Measurements from ENCODE around the gene VCP. TPM values are rescaled to one million over a fixed set of nuclear protein-coding genes. Genes with fewer than 3 reads are reported as not detected.

The VCP gene
- total RNA-seq, result 335 and 349 TPM in 2 replicates

DNA sequence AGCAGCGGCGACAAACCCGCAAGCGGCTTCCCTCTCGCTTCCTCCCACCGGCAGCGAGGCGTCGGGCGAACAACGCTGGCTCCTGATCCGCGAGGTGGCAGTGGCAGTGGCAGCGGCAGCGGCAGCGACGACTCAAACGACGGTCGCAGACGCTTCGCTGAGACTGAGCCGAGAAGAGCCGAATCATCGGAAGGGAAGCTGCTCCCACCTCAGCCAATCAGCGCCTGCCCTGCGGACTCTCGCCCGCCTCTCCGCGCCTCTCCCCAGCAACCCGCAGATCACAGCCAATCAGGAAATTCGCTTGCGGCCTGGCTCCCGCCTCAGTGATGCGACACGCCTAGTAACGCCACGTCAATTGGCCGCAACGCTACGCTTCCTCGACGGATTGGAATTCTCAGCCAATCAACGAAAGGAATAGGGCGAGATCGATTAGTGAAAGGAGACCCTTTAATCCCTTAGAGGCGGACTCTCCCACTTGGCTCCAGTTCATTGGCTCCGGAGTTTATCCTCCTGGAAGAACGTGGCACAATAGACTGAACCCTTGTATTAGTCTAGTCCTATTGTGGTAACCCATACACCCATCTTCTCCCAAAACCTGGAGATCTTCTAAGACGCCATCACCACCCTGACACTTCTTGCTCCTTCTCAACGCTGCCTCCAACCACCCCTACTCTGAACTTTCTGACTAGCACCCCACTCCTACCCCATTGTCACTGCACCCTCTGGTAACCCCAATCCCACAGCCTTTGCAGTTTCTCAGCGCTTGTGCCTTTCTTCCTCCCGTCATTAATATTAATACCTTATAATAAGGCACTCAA, at the start of gene VCP:
Gene VCP, minus strand, starts transcription at position 165 of the 818 bp plus-strand sequence. CDS start 272 bp downstream, outside the sequence.

GRCh38 chr9:35115680-35116538, 43.5 kb upstream of the VCP start, which contains the start of gene ATOSB:
ATOSB (minus strand) TSS chr9:35115862; CDS start chr9:35108274, 7,588 bp downstream.

DNA sequence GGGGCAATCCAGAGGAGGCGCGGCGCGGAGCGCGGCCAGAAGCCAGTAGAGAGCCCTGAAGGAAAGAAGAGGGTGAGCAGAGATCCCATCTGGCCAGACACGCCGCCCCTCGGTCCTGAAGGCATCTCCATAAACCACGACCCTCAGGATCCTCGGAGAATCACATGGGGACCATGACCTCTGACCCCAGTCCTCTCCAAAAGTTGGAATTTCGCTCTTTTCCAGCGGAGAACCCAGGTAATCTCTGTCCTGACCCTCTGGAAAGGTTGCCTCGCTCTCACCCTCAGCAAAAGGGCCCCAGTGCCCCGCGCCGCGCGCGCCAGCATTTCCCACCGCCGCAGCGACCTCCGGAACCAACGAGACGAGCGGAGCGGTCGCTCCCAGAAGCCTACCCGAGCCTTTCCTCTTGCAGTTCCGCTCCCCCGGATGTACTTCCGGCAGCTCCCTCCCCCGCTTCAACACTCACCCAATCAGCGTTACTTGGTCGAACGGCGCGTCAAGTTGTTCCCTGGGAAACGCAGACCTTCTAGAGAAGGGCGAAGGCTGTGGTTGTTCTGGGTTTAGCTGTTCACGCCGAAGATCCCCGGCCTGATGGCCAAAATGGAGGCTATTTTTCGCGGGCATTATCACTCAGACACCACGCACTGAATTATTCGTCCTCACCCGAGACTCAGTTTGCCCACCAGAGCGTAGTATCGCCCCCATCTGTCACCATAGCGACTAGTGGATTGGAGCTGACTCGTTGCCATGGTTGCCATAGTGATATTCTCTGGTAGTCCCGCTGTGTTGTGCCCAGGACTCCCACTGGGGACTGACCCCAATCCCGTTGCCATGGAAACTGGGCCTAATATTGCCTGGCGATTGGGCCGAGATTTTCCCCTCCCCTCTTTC, 30.6 kb upstream of the VCP start, which contains the start of gene STOML2:
Gene STOML2, minus strand, starts transcription at position 363 of the 891 bp plus-strand sequence. Its CDS starts 37 bp downstream, at position 326.

DNA sequence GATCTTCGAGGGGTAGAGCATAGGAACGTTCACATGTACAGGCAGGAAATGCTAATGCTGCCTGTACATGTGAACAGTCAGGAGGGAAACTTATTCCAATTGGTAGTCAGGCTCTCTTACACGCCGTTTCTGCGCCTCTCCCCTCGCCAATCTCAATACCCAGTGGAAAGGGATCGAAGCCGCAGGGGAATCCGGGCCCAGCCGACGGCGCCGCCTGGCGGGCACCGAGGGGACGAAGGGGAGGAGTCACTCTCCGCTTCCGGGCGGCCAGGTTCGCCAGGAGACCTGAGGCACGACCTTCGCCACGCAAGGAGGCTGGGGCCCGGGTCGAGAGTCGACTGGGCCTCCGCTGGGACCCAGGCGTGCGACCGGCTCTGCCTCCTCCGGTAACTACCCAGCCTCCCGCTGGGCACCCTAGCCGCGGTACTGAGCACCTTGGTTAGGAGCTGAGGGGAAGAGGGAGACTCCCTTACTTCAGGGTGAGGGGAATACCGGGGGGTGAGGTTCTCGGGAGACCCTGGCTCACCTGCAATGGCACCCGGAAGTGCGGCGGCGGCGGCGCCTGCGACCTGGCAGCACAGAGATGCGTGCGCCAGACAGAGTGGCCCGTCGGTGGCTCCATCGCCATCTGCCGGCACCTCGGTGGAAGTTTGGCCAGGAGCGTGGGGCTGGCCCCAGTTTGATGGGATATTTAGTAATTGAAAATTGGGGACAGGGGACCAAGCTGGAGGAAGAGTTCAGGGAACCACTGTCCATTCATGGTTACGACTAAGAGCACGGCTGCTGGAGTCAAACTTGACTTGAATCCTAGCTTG, 23.8 kb upstream of the VCP start, which contains the start of gene PIGO:
Gene PIGO, minus strand, starts transcription at position 557 of the 815 bp plus-strand sequence. CDS start 1,026 bp downstream, outside the sequence.

DNA sequence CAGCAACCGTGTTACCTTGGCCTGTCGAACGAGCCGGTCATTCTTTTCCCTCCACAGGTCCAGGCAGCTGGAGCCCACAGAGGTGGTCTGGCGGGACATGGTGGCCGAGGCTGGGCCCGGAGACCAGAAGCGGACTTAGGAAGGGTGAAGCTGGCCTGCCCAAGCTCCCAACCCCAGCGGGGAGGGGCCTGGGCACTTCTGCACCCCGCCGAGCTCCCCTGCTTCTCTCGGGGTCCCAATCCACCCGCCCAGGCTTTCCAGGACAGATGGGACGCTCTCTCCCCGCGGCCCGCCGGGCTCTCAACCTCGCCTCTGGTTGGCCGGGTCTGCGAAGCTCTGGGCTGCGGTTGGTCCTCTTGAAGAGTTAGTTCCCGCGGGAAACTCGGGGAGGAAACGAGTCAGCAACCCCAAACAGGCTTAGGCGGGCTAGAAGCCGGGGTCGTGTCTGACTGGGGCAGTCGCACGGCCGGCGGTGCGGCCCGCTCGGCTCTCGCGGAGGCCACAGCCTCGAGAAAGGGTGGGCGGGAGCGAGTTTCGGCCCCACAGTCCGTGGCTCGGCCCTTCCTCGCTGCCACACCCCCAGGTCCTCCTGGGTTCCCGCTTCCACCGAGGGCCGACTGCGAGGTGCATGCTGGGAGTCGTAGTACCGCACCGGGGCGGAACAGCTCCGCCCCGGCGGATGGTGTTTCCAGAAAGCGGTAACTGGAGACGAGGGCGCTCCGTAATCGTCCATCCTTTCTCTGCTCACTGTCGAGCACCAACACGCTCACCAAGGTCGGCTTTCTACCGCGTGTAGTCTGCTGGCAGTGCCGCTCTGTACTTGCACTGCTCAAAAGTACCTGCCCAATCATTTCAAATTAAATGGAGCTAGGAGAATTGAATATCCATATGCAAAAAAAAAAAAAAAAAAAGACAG, 7.3 kb upstream of the VCP start, which contains the start of gene FANCG:
Gene FANCG, minus strand, starts transcription at position 517 of the 916 bp plus-strand sequence. Its CDS starts 418 bp downstream, at position 99.

Other genes with a start within 250 kb of the VCP start
- not detected in 2 replicates for gene PHF24, start 114.3 kb downstream of the VCP start, total RNA-seq
- 5.7 and 8.3 TPM in 2 replicates for gene DNAJB5, start 82.9 kb downstream of the VCP start, total RNA-seq
- gene FANCG, start 7.3 kb upstream of the VCP start, total RNA-seq, result 23.0 and 30.5 TPM in 2 replicates
- gene PIGO, start 24.0 kb upstream of the VCP start, total RNA-seq, result 9.6 and 9.7 TPM in 2 replicates
- 178 and 191 TPM in 2 replicates for gene STOML2, start 30.5 kb upstream of the VCP start, total RNA-seq
- gene ATOSB, start 43.2 kb upstream of the VCP start, total RNA-seq, result 31.7 and 43.8 TPM in 2 replicates
- 33.3 and 35.0 TPM in 2 replicates for gene UNC13B, start 89.4 kb upstream of the VCP start, total RNA-seq